Measurements from ENCODE around the gene ZSCAN5A. TPM values are rescaled to one million over a fixed set of nuclear protein-coding genes. Genes with fewer than 3 reads are reported as not detected.
"Not testable (repeated sequence)": the region's sequence is repeated elsewhere in the genome, so short reads cannot be mapped to it uniquely, and the experiment has no call there.

ZSCAN5A gene
- total and polyA plus RNA-seq, 10 of the 15 experiments (the other 5 are each of a cell fraction or from before 2014, with no cell fraction given), result 5.5 to 12.0 (median 8.7) TPM

GRCh38 chr19:56207581-56207980, 107.1 kb downstream of the ZSCAN5A start:
- RAD21 ChIA-PET (ENCODE audit: unreplicated experiment); POLR2A ChIA-PET; DNase-seq (ENCODE audit: low read depth, low spot score); H3K27me3 ChIP-seq (replicated peaks in 1 of 2; ENCODE audit: control insufficient read depth in 2 of 2, insufficient read depth in 2 of 2, low read length in 1 of 2); BruUV-seq (replicated peaks); CTCF ChIA-PET; H3K4me1 ChIP-seq (ENCODE audit: control insufficient read depth, insufficient read depth, low read length); H3K9ac ChIP-seq (ENCODE audit: control insufficient read depth, insufficient read depth, low read length); H3K4me3 ChIP-seq; ATAC-seq; H3K36me3 ChIP-seq (ENCODE audit: control insufficient read depth in 2 of 2, insufficient read depth in 2 of 2, low read length in 1 of 2); H3K79me2 ChIP-seq (ENCODE audit: control insufficient read depth, insufficient read depth, low read length); H3K27ac ChIP-seq (ENCODE audit: control insufficient read depth, insufficient read depth); H3K9me3 ChIP-seq (replicated peaks; ENCODE audit: control insufficient read depth, insufficient read depth, low read length); H3K4me2 ChIP-seq (ENCODE audit: control insufficient read depth, insufficient read depth); SMC1A ChIA-PET (ENCODE audit: uncharacterized antibody, unreplicated experiment); intact Hi-C loops (cut with micrococcal nuclease; ENCODE audit: unreplicated experiment); in situ Hi-C loops (cut with MboI); H4K20me1 ChIP-seq (ENCODE audit: control insufficient read depth, insufficient read depth); H2AFZ ChIP-seq (ENCODE audit: control insufficient read depth, low read depth, low read length); FAIRE-seq: not testable (repeated sequence)
- WGBS (ENCODE audit: insufficient coverage, insufficient replicate concordance, low lambda C conversion rate, missing lambda C conversion rate), result 44% methylated on average over 5 of the region's 5 CpGs

DNA sequence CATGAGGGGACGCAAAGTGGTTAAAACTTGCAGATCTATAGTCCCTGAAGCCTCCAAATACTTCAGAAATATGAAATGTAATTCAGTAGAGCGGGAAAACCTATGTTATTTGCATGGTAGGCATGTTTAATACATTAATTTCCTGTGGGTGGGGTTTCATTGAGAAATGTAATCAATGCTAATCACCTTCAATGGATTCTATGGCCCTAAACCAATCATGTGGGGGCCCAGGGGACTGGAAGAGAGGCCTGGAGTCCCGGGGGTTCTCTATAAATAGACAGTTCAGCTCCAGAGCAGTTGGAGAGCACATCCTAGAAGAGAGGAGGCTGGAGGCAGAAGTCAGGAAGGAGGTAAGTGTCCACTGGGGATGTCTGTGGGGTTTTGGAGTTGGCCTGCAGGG, 112.7 kb downstream of the ZSCAN5A start, which contains the start of gene ZSCAN5C:
Gene ZSCAN5C (plus strand): TSS at position 301 of the 400 bp plus-strand sequence. CDS start 3,641 bp downstream, outside the sequence.
- DNase-seq (ENCODE audit: low read depth, low spot score) (no peak), FAIRE-seq (no peak), ATAC-seq (no peak)
- Histone ChIP-seq H3K4me1 (ENCODE audit: control insufficient read depth, insufficient read depth, low read length) (no peaks in the 10 kb centered on the region), H3K27me3 (replicated peaks in 1 of 2; ENCODE audit: control insufficient read depth in 2 of 2, insufficient read depth in 2 of 2, low read length in 1 of 2) (no peaks in the 10 kb centered on the region), H3K36me3 (ENCODE audit: control insufficient read depth in 2 of 2, insufficient read depth in 2 of 2, low read length in 1 of 2) (no peaks in the 10 kb centered on the region), H3K9me3 (replicated peaks; ENCODE audit: control insufficient read depth, insufficient read depth, low read length) (no peaks in the 10 kb centered on the region), H4K20me1 (ENCODE audit: control insufficient read depth, insufficient read depth) (no peaks in the 10 kb centered on the region), H3K9ac (ENCODE audit: control insufficient read depth, insufficient read depth, low read length) (no peak within 1 kb of the TSS), H3K4me2 (ENCODE audit: control insufficient read depth, insufficient read depth) (no peak within 1 kb of the TSS), H3K79me2 (ENCODE audit: control insufficient read depth, insufficient read depth, low read length) (no peaks in the 10 kb centered on the region), H2AFZ (ENCODE audit: control insufficient read depth, low read depth, low read length) (no peak within 1 kb of the TSS), H3K27ac (ENCODE audit: control insufficient read depth, insufficient read depth) (no peak within 1 kb of the TSS), H3K4me3 (no peak within 1 kb of the TSS)
- intact Hi-C loops (cut with micrococcal nuclease; ENCODE audit: unreplicated experiment) (no loop called here), in situ Hi-C loops (cut with MboI) (no loop called here)
- ChIA-PET SMC1A (ENCODE audit: uncharacterized antibody, unreplicated experiment) (no interaction called here), RAD21 (ENCODE audit: unreplicated experiment) (no interaction called here), POLR2A (no interaction called here), CTCF (no interaction called here)
- BruUV-seq (replicated peaks), result no TSS peak
- WGBS (ENCODE audit: insufficient coverage, insufficient replicate concordance, low lambda C conversion rate, missing lambda C conversion rate), result 2% methylated on average over 3 of the region's 3 CpGs
- no peak for TF ChIP-seq JUND (IDR thresholded peaks at IDR 0.05; ENCODE audit: low read depth, low read length)
- no peak for TF ChIP-seq EED (IDR thresholded peaks at IDR 0.05; ENCODE audit: low read depth)
- TF ChIP-seq, protein P1, sequence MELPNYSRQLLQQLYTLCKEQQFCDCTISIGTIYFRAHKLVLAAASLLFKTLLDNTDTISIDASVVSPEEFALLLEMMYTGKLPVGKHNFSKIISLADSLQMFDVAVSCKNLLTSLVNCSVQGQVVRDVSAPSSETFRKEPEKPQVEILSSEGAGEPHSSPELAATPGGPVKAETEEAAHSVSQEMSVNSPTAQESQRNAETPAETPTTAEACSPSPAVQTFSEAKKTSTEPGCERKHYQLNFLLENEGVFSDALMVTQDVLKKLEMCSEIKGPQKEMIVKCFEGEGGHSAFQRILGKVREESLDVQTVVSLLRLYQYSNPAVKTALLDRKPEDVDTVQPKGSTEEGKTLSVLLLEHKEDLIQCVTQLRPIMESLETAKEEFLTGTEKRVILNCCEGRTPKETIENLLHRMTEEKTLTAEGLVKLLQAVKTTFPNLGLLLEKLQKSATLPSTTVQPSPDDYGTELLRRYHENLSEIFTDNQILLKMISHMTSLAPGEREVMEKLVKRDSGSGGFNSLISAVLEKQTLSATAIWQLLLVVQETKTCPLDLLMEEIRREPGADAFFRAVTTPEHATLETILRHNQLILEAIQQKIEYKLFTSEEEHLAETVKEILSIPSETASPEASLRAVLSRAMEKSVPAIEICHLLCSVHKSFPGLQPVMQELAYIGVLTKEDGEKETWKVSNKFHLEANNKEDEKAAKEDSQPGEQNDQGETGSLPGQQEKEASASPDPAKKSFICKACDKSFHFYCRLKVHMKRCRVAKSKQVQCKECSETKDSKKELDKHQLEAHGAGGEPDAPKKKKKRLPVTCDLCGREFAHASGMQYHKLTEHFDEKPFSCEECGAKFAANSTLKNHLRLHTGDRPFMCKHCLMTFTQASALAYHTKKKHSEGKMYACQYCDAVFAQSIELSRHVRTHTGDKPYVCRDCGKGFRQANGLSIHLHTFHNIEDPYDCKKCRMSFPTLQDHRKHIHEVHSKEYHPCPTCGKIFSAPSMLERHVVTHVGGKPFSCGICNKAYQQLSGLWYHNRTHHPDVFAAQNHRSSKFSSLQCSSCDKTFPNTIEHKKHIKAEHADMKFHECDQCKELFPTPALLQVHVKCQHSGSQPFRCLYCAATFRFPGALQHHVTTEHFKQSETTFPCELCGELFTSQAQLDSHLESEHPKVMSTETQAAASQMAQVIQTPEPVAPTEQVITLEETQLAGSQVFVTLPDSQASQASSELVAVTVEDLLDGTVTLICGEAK (IDR thresholded peaks at IDR 0.05; ENCODE audit: borderline replicate concordance), result no peak
- TF ChIP-seq GABPA (IDR thresholded peaks at IDR 0.05; ENCODE audit: low read depth), result no peak
- no peak for TF ChIP-seq SPI1 (IDR thresholded peaks at IDR 0.05; ENCODE audit: borderline replicate concordance, insufficient read depth, low read depth, low read length)
- TF ChIP-seq EP300 (IDR thresholded peaks at IDR 0.05; ENCODE audit: borderline replicate concordance in 1 of 2, control insufficient read depth in 1 of 2, low read depth in 2 of 2, low read length in 2 of 2), result no peak
- TF ChIP-seq, protein P2, sequence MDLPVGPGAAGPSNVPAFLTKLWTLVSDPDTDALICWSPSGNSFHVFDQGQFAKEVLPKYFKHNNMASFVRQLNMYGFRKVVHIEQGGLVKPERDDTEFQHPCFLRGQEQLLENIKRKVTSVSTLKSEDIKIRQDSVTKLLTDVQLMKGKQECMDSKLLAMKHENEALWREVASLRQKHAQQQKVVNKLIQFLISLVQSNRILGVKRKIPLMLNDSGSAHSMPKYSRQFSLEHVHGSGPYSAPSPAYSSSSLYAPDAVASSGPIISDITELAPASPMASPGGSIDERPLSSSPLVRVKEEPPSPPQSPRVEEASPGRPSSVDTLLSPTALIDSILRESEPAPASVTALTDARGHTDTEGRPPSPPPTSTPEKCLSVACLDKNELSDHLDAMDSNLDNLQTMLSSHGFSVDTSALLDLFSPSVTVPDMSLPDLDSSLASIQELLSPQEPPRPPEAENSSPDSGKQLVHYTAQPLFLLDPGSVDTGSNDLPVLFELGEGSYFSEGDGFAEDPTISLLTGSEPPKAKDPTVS (IDR thresholded peaks at IDR 0.05; ENCODE audit: low read depth, low read length), result no peak
- no peak for TF ChIP-seq SUZ12 (IDR thresholded peaks at IDR 0.05; ENCODE audit: unreplicated experiment)
- no peak for TF ChIP-seq PML (IDR thresholded peaks at IDR 0.05; ENCODE audit: low read length)
- no peak for TF ChIP-seq POLR2A (IDR thresholded peaks at IDR 0.05; ENCODE audit: low read depth, low read length)
- TF ChIP-seq FOS (IDR thresholded peaks at IDR 0.05; ENCODE audit: borderline replicate concordance, extremely low read depth, insufficient read length), result no peak
- no peak for TF ChIP-seq POU2F2 (IDR thresholded peaks at IDR 0.05; ENCODE audit: borderline replicate concordance, low read depth, low read length)
- TF ChIP-seq BCL11A (IDR thresholded peaks at IDR 0.05; ENCODE audit: low read depth, low read length), result no peak
- no peak for TF ChIP-seq RFX5 (IDR thresholded peaks at IDR 0.05; ENCODE audit: low read depth, low read length)

Measured in GM12878 (cell line).